H9 (cell line): ENCODE measurements around the gene SPDYE4. TPM values are rescaled to one million over a fixed set of nuclear protein-coding genes. Genes with fewer than 3 reads are reported as not detected.

Experiments used
- DNase-seq: peaks from one replicate; pipeline ENCODE4 v3.0.0-alpha.2; 2017
- H2AFZ ChIP-seq: one replicate; pipeline ENCODE4 v1.6.1; 2013; ENCODE audit warnings: mild to moderate bottlenecking, low read length, control low read depth, moderate library complexity
- H2AK5ac ChIP-seq: 2 replicates; pipeline ENCODE4 v1.6.1; 2013; ENCODE audit warnings: low read length, control low read depth, mixed read lengths; ENCODE audit not compliant: insufficient read length
- H2BK120ac ChIP-seq: one replicate; pipeline ENCODE4 v1.6.1; 2013; ENCODE audit warnings: low read depth, mild to moderate bottlenecking, low read length, control low read depth, inconsistent platforms; ENCODE audit not compliant: poor library complexity, severe bottlenecking
- H2BK12ac ChIP-seq: 2 replicates; pipeline ENCODE4 v1.6.1; 2013; ENCODE audit warnings: low read length, control low read depth, mixed read lengths, low read depth; ENCODE audit not compliant: insufficient read length
- H2BK15ac ChIP-seq: 2 replicates; pipeline ENCODE4 v1.6.1; 2013; ENCODE audit warnings: low read depth, low read length, control low read depth
- H2BK20ac ChIP-seq: one replicate; pipeline ENCODE4 v1.6.1; 2013; ENCODE audit warnings: low read depth, mild to moderate bottlenecking, low read length, control low read depth, inconsistent platforms; ENCODE audit not compliant: poor library complexity, severe bottlenecking
- H2BK5ac ChIP-seq: 2 replicates; pipeline ENCODE4 v1.6.1; 2013; ENCODE audit warnings: low read length, control low read depth, mixed read lengths; ENCODE audit not compliant: insufficient read length
- H3K14ac ChIP-seq: 2 replicates; pipeline ENCODE4 v1.6.1; 2013; ENCODE audit warnings: low read length, control low read depth; ENCODE audit not compliant: insufficient read depth
- H3K18ac ChIP-seq: 2 replicates; pipeline ENCODE4 v1.6.1; 2013; ENCODE audit warnings: low read depth, mild to moderate bottlenecking, mixed read lengths, low read length, control low read depth; ENCODE audit not compliant: insufficient read length
- H3K23ac ChIP-seq: 2 replicates; pipeline ENCODE4 v1.6.1; 2013; ENCODE audit warnings: low read length, control low read depth, mixed read lengths, low read depth; ENCODE audit not compliant: insufficient read length
- H3K23me2 ChIP-seq: 2 replicates; pipeline ENCODE4 v1.6.1; 2013; ENCODE audit warnings: low read depth, mild to moderate bottlenecking, mixed read lengths, low read length, control low read depth; ENCODE audit not compliant: insufficient read length, poor library complexity, severe bottlenecking
- H3K27ac ChIP-seq: 2 replicates; pipeline ENCODE4 v1.5.1; 2013; ENCODE audit warnings: low read length, control low read depth, mixed read lengths, low read depth; ENCODE audit not compliant: insufficient read length
- H3K27me3 ChIP-seq: 2 replicates; pipeline ENCODE4 v1.6.1; 2013; ENCODE audit warnings: low read length, control low read depth, inconsistent platforms; ENCODE audit not compliant: insufficient read depth
- H3K4ac ChIP-seq: 2 replicates; pipeline ENCODE4 v1.6.1; 2013; ENCODE audit warnings: low read depth, mild to moderate bottlenecking, control low read depth, inconsistent platforms, low read length, moderate library complexity
- H3K4me1 ChIP-seq: 2 replicates; pipeline ENCODE4 v1.6.1; 2013; ENCODE audit warnings: low read length, control low read depth, inconsistent platforms; ENCODE audit not compliant: insufficient read depth
- H3K4me2 ChIP-seq: 2 replicates; pipeline ENCODE4 v1.6.1; 2013; ENCODE audit warnings: low read length, control low read depth, mixed read lengths; ENCODE audit not compliant: insufficient read length, insufficient read depth
- H3K56ac ChIP-seq: 2 replicates; pipeline ENCODE4 v1.6.1; 2013; ENCODE audit warnings: low read depth, mild to moderate bottlenecking, mixed read lengths, low read length, control low read depth; ENCODE audit not compliant: insufficient read length
- H3K79me1 ChIP-seq: 2 replicates; pipeline ENCODE4 v1.6.1; 2013; ENCODE audit warnings: low read depth, mild to moderate bottlenecking, moderate library complexity, low read length, control low read depth, inconsistent platforms; ENCODE audit not compliant: insufficient read depth, poor library complexity, severe bottlenecking
- H3K79me2 ChIP-seq: 2 replicates; pipeline ENCODE4 v1.6.1; 2013; ENCODE audit warnings: low read length, control low read depth, inconsistent platforms; ENCODE audit not compliant: insufficient read depth
- H3K9ac ChIP-seq: 2 replicates; pipeline ENCODE4 v1.6.1; 2013; ENCODE audit warnings: low read length, control low read depth, mixed read lengths; ENCODE audit not compliant: insufficient read length; ENCODE audit errors: extremely low read depth
- H3K9me3 ChIP-seq: one replicate; pipeline ENCODE4 v1.6.1; 2013; ENCODE audit warnings: low read depth, low read length, inconsistent platforms; ENCODE audit not compliant: control insufficient read depth
- H3T11ph ChIP-seq: one replicate; pipeline ENCODE4 v1.6.1; 2013; ENCODE audit warnings: mild to moderate bottlenecking, low read length, control low read depth, inconsistent platforms
- H4K20me1 ChIP-seq: one replicate; pipeline ENCODE4 v1.6.1; 2013; ENCODE audit not compliant: control insufficient read depth, insufficient read length, insufficient read depth
- H4K5ac ChIP-seq: 2 replicates; pipeline ENCODE4 v1.6.1; 2013; ENCODE audit warnings: low read depth, mild to moderate bottlenecking, mixed read lengths, low read length, control low read depth; ENCODE audit not compliant: insufficient read length
- H4K8ac ChIP-seq: replicated peaks from 2 replicates; pipeline ENCODE4 v1.6.1; 2013; ENCODE audit warnings: low read length, control low read depth, mixed read lengths, low read depth; ENCODE audit not compliant: insufficient read length
- H4K91ac ChIP-seq: 2 replicates; pipeline ENCODE4 v1.6.1; 2013; ENCODE audit warnings: low read depth, mild to moderate bottlenecking, moderate library complexity, mixed read lengths, low read length, control low read depth; ENCODE audit not compliant: insufficient read length
- H3K27ac Mint-ChIP-seq, 3 experiments: 2 replicates in 2 of 3; 3 replicates in 1 of 3; pipeline ENCODE4 v1.8.0; 2020 to 2021; ENCODE audit warnings: mixed read lengths in 3 of 3, mild to moderate bottlenecking in 1 of 3, moderate library complexity in 1 of 3
- H3K27me3 Mint-ChIP-seq: 2 replicates; pipeline ENCODE4 v1.8.0; 2021; ENCODE audit warnings: low read depth, mild to moderate bottlenecking, moderate library complexity, mixed read lengths
- H3K36me3 Mint-ChIP-seq, 3 experiments: 2 replicates in 2 of 3; 3 replicates in 1 of 3; pipeline ENCODE4 v1.8.0; 2020 to 2021; ENCODE audit warnings: low read depth in 3 of 3, mixed read lengths in 3 of 3; ENCODE audit not compliant: insufficient read depth in 1 of 3
- H3K4me1 Mint-ChIP-seq, 2 experiments: 2 replicates each; pipeline ENCODE4 v1.8.0; 2020; ENCODE audit warnings: mixed read lengths in 2 of 2
- H3K4me3 Mint-ChIP-seq, 2 experiments: 2 replicates in 1 of 2; 3 replicates in 1 of 2; pipeline ENCODE4 v1.8.0; 2020 to 2021; ENCODE audit warnings: mild to moderate bottlenecking in 2 of 2, mixed read lengths in 2 of 2, moderate library complexity in 1 of 2
- H3K9me3 Mint-ChIP-seq, 2 experiments: 2 replicates in 1 of 2; 3 replicates in 1 of 2; pipeline ENCODE4 v1.8.0; 2020; ENCODE audit warnings: mild to moderate bottlenecking in 2 of 2, mixed read lengths in 2 of 2, moderate library complexity in 1 of 2
- WGBS: extraction: QIAGEN DNeasy Blood & Tissue Kit; methylation state at CpG from one replicate; pipeline ENCODE4 v1.1.7; 2013; ENCODE audit warnings: missing lambda C conversion rate, low lambda C conversion rate, mixed read lengths; ENCODE audit not compliant: insufficient read length; ENCODE audit errors: extremely low coverage; 5-methylcytosine and 5-hydroxymethylcytosine counted together
- total RNA-seq: library from RNA; stranded (reverse); gene quantifications from 2 replicates; pipeline ENCODE4 v1.2.1, GENCODE V29; 2021
- TF ChIP-seq, protein P1 (sequence below): fragments of 200-600 bp; sonication (generic); conservative IDR thresholded peaks from 3 replicates; pipeline ENCODE4 v1.8.0; 2021; ENCODE audit warnings: antibody characterized with exemption, mild to moderate bottlenecking

SPDYE4 gene
- total RNA-seq, 1 experiment from 2014 or later: not detected

DNA sequence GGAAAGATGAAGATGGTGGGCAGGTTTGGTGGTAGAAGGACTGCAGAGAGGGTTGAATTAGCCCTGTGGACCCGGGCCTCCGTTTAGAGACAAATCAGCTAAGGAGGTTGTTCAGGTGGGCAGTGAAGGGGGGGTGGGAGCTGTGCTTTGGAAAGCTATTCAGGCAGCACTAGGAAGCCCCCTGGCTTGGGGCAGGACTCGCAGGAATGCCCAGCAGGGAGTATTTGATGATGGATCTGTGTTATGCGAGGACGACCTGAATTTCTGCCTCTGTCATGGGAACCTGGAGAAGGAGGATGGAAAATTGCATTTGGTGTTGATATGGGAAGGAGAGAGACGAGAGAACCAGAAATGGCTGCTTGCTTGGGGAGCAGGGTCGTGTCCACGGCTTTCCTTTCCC, 3.5 kb downstream of the SPDYE4 start:
- H3K4ac ChIP-seq: no peak overlapping the region
- no peak overlapping the region for H3K9ac ChIP-seq
- H3K18ac ChIP-seq: no peak overlapping the region
- no peak overlapping the region for H3K4me2 ChIP-seq
- H3K79me1 ChIP-seq: no peaks in the 10 kb centered on the region
- H4K20me1 ChIP-seq: no peaks in the 10 kb centered on the region
- no peak overlapping the region for H3K56ac ChIP-seq
- no peak overlapping the region for H2AK5ac ChIP-seq
- H2BK120ac ChIP-seq: no peak overlapping the region
- H2BK5ac ChIP-seq: no peak overlapping the region
- H2BK20ac ChIP-seq: no peak overlapping the region
- H3K23ac ChIP-seq: no peak overlapping the region
- H3K27ac Mint-ChIP-seq: no peak overlapping the region; a peak in 1 of 7 replicates
- H3K27me3 ChIP-seq: no peaks in the 10 kb centered on the region
- peaks cover 10 to 12% of the 10 kb centered on the region in 2 experiments for H3K4me1 Mint-ChIP-seq
- no peak overlapping the region for H2AFZ ChIP-seq
- TF ChIP-seq, protein P1, sequence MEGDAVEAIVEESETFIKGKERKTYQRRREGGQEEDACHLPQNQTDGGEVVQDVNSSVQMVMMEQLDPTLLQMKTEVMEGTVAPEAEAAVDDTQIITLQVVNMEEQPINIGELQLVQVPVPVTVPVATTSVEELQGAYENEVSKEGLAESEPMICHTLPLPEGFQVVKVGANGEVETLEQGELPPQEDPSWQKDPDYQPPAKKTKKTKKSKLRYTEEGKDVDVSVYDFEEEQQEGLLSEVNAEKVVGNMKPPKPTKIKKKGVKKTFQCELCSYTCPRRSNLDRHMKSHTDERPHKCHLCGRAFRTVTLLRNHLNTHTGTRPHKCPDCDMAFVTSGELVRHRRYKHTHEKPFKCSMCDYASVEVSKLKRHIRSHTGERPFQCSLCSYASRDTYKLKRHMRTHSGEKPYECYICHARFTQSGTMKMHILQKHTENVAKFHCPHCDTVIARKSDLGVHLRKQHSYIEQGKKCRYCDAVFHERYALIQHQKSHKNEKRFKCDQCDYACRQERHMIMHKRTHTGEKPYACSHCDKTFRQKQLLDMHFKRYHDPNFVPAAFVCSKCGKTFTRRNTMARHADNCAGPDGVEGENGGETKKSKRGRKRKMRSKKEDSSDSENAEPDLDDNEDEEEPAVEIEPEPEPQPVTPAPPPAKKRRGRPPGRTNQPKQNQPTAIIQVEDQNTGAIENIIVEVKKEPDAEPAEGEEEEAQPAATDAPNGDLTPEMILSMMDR: no peak
- H3K27ac ChIP-seq: no peak overlapping the region
- H3K4me3 Mint-ChIP-seq: no peak overlapping the region
- WGBS: no CpG with 5 or more reads among the region's 8 CpGs
- no peaks in the 10 kb centered on the region for H3K9me3 Mint-ChIP-seq
- no peaks in the 10 kb centered on the region for H3K36me3 Mint-ChIP-seq
- H3K27me3 Mint-ChIP-seq: peaks cover 21% of the 10 kb centered on the region
- H2BK12ac ChIP-seq: no peak overlapping the region
- no peak overlapping the region for H3K14ac ChIP-seq
- H3K79me2 ChIP-seq: no peaks in the 10 kb centered on the region
- no peak overlapping the region for H4K8ac ChIP-seq
- H3K23me2 ChIP-seq: no peaks in the 10 kb centered on the region
- H4K5ac ChIP-seq: no peak overlapping the region
- H2BK15ac ChIP-seq: no peak overlapping the region
- no peak for DNase-seq
- H3T11ph ChIP-seq: no peak overlapping the region
- no peak overlapping the region for H4K91ac ChIP-seq
- no peaks in the 10 kb centered on the region for H3K4me1 ChIP-seq
- H3K9me3 ChIP-seq: no peaks in the 10 kb centered on the region
